Breast epithelium (tissue), 4 donors: ENCODE measurements around the gene A3GALT2. TPM values are rescaled to one million over a fixed set of nuclear protein-coding genes. Genes with fewer than 3 reads are reported as not detected.

Source experiments
- DNase-seq, 2 donors: peaks; one replicate each; pipeline ENCODE4 v3.0.0-alpha.2; 2019; ENCODE audit warnings: low spot score in 2 of 2
- H3K27ac ChIP-seq, 2 donors: fragments of 200-600 bp; sonication (generic) in 1 of 2; one replicate each; pipeline ENCODE4 v1.5.1; 2016 to 2019; ENCODE audit warnings: mild to moderate bottlenecking in 1 of 2
- H3K27me3 ChIP-seq, 2 donors: fragments of 200-600 bp; sonication (generic) in 1 of 2; one replicate each; pipeline versions ENCODE4 v1.5.1 to v1.6.0; 2017 to 2019; ENCODE audit warnings: control low read depth in 1 of 2, mild to moderate bottlenecking in 1 of 2
- H3K36me3 ChIP-seq: fragments of 200-600 bp; one replicate; pipeline ENCODE4 v1.5.1; 2019
- H3K4me1 ChIP-seq, 2 donors: fragments of 200-600 bp; sonication (generic); one replicate each; pipeline ENCODE4 v1.5.1; 2016 to 2019; ENCODE audit warnings: control low read depth in 1 of 2
- H3K4me3 ChIP-seq, 3 donors: fragments of 200-600 bp; sonication (generic); 1 replicate in 2 of 3; 2 replicates in 1 of 3; pipeline ENCODE4 v1.5.1; 2016 to 2019; ENCODE audit warnings: mild to moderate bottlenecking in 3 of 3, moderate library complexity in 2 of 3
- H3K9me3 ChIP-seq, 2 donors: fragments of 200-600 bp; sonication (generic) in 1 of 2; one replicate each; pipeline ENCODE4 v1.5.1; 2016 to 2019; ENCODE audit warnings: control low read depth in 1 of 2
- POLR2A ChIP-seq: fragments of 450-650 bp; IDR thresholded peaks from one replicate; pipeline ENCODE4 v1.6.1; 2016; ENCODE audit warnings: antibody characterized with exemption, mild to moderate bottlenecking, moderate library complexity
- POLR2AphosphoS5 ChIP-seq, 3 donors: sonication (generic); formaldehyde crosslinking; IDR thresholded peaks; one replicate each; pipeline ENCODE4 v1.6.1; 2017; ENCODE audit warnings: antibody characterized with exemption in 3 of 3
- intact Hi-C: fragments of 100-400 bp; cut with DNase I; formaldehyde crosslinking; loops from one replicate; pipeline ENCODE4 v1.15.1; 2023; ENCODE audit warnings: low total_unique reads
- total RNA-seq, 3 donors: library from RNA; depleted of rRNA; stranded (reverse); fragments of >200 nt; gene quantifications; one replicate each; pipeline ENCODE4 v1.1.0, GENCODE V29; 2016
- TF ChIP-seq, protein P1 (sequence below), 3 donors: fragments of 450-650 bp; IDR thresholded peaks; one replicate each; pipeline ENCODE4 v1.5.1; 2016 to 2017; ENCODE audit warnings: antibody characterized with exemption in 3 of 3, mild to moderate bottlenecking in 3 of 3, moderate library complexity in 3 of 3

The A3GALT2 gene
- total RNA-seq, 3 donors from 2014 or later, result not detected

DNA sequence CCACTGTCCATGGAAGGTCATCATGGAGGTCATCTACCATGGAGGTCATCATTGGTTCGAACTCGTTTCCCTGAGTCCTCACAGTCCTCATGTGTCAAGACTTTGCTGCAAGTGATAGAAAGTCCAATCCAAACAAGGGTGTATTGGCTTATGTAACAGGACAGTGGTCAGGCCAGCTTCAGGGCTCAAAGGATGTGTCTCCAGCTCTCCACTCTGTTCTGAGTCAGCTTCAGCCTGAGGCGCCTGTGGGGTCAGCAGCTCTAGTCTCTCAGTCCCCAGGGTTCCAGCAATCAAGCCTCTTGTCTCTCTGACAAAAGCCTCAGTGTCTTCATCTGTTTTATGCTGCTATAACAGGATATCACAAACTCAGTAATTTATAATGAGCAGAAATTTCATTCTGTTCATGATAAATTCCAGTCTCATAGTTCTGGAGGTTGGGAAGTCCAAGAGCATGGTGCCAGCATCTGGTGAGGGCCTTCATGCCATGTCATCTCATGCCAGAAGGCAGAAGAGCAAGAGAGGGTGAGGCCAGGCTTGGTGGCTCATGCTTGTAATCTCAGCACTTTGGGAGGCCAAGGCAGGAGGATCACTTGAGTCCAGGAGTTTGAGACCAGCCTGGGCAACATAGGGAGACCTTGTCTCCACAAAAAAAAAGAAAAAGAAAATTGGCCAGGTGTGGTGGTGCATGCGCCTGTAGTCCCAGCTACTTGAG, 19.5 kb downstream of the A3GALT2 start:
- Histone ChIP-seq H3K4me1 (peaks cover 0 to 10% of the 10 kb centered on the region in 2 donors), H3K36me3 (no peaks in the 10 kb centered on the region), H3K9me3 (no peaks in the 10 kb centered on the region), H3K27ac (peak overlapping the region; percentile 52 to 76), H3K27me3 (no peaks in the 10 kb centered on the region), H3K4me3 (no peak overlapping the region)
- no peak for DNase-seq
- TF ChIP-seq POLR2AphosphoS5 (IDR thresholded peaks at IDR 0.05) (no peak), POLR2A (no peak)
- TF ChIP-seq, protein P1, sequence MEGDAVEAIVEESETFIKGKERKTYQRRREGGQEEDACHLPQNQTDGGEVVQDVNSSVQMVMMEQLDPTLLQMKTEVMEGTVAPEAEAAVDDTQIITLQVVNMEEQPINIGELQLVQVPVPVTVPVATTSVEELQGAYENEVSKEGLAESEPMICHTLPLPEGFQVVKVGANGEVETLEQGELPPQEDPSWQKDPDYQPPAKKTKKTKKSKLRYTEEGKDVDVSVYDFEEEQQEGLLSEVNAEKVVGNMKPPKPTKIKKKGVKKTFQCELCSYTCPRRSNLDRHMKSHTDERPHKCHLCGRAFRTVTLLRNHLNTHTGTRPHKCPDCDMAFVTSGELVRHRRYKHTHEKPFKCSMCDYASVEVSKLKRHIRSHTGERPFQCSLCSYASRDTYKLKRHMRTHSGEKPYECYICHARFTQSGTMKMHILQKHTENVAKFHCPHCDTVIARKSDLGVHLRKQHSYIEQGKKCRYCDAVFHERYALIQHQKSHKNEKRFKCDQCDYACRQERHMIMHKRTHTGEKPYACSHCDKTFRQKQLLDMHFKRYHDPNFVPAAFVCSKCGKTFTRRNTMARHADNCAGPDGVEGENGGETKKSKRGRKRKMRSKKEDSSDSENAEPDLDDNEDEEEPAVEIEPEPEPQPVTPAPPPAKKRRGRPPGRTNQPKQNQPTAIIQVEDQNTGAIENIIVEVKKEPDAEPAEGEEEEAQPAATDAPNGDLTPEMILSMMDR (IDR thresholded peaks at IDR 0.05), result no peak
- intact Hi-C loops, result no loop called here

DNA sequence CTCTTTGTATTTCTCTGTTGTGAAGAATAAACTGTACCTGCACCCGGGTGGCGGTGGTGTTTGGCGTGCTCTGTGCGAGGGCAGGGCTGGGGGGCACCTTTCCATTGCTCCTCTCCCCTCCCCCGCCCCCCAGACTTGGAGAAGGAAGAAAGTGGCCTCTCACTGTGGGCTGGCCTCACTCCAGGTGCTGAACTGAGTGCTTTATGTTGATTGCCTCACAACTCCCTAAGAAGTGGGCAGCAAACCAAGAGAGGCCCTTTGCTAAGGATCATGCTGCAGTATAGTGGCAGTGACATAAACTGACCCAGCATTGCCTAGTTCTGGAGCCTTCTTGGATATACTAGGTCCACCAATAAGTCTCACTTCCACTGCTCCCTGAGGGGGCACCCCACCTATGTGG, 20.2 kb downstream of the A3GALT2 start:
- Histone ChIP-seq H3K4me1 (peaks cover 0 to 10% of the 10 kb centered on the region in 2 donors), H3K27ac (peak overlapping the region; percentile 52 to 76), H3K4me3 (no peak overlapping the region), H3K36me3 (no peaks in the 10 kb centered on the region), H3K9me3 (no peaks in the 10 kb centered on the region), H3K27me3 (no peaks in the 10 kb centered on the region)
- intact Hi-C loops, result no loop called here
- DNase-seq, result peak in 1 of 2 donors; percentile 76
- TF ChIP-seq POLR2AphosphoS5 (IDR thresholded peaks at IDR 0.05) (no peak), POLR2A (no peak)
- TF ChIP-seq, protein P1 (IDR thresholded peaks at IDR 0.05), result no peak

DNA sequence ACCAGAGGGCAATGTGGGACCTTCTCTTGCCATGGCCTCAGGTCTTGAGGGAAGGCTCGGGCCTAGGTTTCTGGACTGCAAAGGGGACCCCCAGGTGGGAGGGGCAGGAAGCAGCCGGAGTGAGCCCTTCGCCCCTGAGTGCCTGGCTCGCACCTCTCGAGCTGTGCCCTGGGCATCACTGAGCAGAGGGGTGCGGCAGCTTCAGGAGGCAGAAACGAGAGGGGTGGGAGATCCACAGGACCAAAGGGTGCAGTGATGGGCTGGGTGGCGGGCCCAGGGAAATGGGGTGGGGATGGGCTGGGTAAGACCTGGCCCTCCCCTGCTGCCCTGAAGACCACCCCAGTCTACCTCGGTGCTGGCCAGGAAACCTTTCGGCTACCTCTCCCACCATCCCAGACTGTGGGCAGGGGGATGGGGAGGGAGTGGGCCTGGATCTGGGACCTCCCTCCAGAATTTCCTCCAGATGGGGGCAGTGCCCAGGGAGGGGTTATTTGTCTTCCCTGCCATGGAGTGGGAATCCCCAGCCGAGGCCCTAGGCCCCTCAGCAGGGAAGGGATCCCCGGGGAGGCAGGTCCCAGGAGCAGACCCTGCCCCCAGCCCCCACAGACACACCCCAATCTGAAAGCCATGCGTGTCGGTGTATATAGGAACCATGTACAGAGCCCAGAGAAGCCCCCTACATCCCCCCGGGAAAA, 21.3 kb downstream of the A3GALT2 start:
- intact Hi-C loops, result loop anchor here (5.0 kb wide), 1 partner anchor 68 kb away; no protein-coding TSS in a partner anchor
- no peaks in the 10 kb centered on the region for H3K27me3 ChIP-seq
- H3K27ac ChIP-seq, result peak overlapping the region; percentile 29 to 48
- H3K4me1 ChIP-seq, result peaks cover 0 to 10% of the 10 kb centered on the region in 2 donors
- no peak for DNase-seq
- H3K4me3 ChIP-seq, result no peak overlapping the region
- no peaks in the 10 kb centered on the region for H3K9me3 ChIP-seq
- TF ChIP-seq POLR2AphosphoS5 (IDR thresholded peaks at IDR 0.05), result no peak
- TF ChIP-seq, protein P1 (IDR thresholded peaks at IDR 0.05), result no peak
- no peak for TF ChIP-seq POLR2A
- H3K36me3 ChIP-seq, result no peaks in the 10 kb centered on the region

DNA sequence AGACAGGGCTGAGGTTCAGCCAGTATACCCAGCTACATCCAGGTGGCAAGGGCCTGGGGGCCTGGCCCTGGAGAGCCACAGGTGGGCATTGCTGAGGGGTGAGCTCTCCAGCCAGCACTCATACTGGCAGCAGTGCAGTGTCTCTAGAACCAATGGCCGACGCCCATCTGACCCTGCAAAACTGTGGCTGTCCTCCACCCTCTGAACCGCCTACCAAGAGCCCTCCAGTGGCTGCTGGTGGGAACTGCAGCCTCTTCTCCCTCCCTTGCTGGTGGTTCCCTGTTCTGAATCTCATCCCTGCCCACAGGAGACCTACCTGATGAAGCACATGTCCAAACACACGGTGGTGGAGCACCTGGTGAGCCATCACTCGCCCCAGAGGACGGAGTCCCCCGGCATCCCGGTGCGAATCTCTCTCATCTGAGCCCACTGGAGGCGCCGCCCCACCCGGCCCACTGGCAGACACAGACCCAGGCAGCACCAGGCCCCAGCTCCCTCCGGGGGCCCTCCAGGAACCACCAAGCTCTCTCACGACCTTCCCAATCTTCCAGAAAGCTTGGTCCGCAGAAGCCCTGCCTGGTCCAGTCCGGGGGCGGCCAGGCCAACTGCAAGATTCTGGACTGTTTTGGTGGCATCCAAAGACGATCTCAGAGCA, 22.1 kb downstream of the A3GALT2 start:
- peak in 1 of 2 donors; percentile 69 for DNase-seq
- Histone ChIP-seq H3K27me3 (no peaks in the 10 kb centered on the region), H3K27ac (peak overlapping the region in 1 of 2 donors; percentile 39), H3K36me3 (no peaks in the 10 kb centered on the region), H3K4me1 (peaks cover 0 to 10% of the 10 kb centered on the region in 2 donors), H3K9me3 (no peaks in the 10 kb centered on the region), H3K4me3 (no peak overlapping the region)
- intact Hi-C loops, result loop anchor here (5.0 kb wide), 1 partner anchor 69 kb away; no protein-coding TSS in a partner anchor
- TF ChIP-seq POLR2AphosphoS5 (IDR thresholded peaks at IDR 0.05), result no peak
- TF ChIP-seq POLR2A, result no peak
- TF ChIP-seq, protein P1 (IDR thresholded peaks at IDR 0.05), result peak; percentile 66 to 79 (median 78)
